Occipital lobe (tissue), 2 donors: Measurements from ENCODE around the gene PEA15. TPM values are rescaled to one million over a fixed set of nuclear protein-coding genes. Genes with fewer than 3 reads are reported as not detected.

Experiments used
- DNase-seq: peaks from one replicate; lab custom pipeline; 2025; lab: John Stamatoyannopoulos, UW
- total RNA-seq: library from RNA; depleted of rRNA; stranded (reverse); fragments of >200 nt; gene quantifications from one replicate; pipeline ENCODE4 v1.2.3, GENCODE V29; 2014

PEA15 gene, protein sequence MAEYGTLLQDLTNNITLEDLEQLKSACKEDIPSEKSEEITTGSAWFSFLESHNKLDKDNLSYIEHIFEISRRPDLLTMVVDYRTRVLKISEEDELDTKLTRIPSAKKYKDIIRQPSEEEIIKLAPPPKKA
- total RNA-seq, result 99.0 TPM

DNA sequence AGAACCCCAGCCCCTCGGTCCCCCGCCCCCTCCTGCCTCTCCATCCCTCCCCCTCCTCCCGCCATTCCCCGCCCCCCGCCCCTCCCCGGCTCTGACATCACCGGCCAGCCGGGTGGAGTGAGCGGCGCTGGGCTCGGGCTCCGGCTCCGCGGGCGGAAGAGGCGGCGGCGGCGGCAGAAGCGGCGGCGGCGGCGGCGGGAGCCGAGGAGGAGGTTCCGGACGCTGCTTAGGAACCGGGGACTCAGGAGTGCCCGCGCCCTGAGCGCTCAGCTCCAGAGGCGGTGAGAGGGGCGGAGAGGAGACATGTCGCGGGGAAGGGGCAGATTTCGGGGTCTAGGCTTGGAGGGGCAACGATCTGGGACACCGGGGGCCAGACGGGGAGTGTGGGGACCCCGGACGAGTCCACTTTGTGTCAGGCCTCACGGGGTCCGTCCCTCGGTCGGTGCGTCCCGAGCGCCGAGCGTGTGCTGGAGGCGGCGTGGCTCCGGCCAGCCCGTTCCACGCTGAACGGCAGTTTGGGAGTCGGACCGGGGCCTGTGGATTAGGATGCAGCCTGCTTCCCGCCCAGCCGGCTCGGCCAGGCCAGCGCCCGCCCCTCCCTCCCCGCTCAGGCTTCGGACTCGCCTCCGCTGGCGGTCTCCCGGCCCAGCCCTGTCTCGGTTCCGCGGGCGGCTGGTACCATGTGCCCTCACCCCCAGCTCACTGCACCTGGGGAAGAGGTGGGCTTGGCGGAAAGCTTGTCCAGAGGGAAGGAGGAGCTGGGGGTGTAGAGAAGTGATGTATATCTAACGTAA, at the start of gene PEA15:
Gene PEA15, plus strand, starts transcription at position 143 of the 794 bp plus-strand sequence. CDS start 6,161 bp downstream, outside the sequence.
- DNase-seq, result peak; percentile 75

DNA sequence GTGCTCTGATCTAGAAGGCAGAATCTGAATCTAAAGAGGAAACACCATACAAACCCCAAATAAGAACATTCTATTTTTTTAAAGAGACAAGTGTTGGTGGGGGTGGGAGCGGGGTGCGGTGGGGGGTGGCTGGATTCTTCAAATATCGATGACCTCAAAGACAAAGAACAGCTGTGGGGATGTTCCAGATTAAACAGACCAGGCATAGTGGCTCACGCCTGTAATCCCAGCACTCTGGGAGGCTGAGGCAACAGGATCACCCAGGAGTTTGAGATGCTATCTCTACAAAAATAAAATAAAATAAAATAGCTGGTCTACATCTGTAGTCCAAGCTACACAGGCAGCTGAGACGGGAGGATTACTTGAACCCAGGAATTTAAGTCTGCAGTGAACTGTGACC, 48.8 kb upstream of the PEA15 start:
- no peak for DNase-seq

DNA sequence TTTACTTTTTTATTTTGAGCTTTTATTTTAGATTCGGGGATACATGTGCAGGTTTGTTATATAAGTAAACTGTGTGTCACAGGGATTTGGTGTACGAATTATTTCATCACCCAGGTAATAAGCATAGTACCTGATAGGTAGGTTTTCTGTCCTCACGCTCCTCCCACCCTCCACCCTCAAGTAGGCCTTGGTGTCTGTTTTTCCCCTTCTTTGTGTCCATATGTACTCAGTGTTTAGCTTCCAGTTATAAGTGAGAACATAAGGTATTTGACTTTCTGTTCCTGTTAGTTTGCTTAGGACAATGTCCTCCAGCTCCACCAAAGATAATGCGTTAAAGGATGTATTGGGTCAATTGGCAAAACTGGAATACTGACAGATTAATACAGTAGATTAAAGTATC, 48.0 kb upstream of the PEA15 start:
- DNase-seq, result no peak

DNA sequence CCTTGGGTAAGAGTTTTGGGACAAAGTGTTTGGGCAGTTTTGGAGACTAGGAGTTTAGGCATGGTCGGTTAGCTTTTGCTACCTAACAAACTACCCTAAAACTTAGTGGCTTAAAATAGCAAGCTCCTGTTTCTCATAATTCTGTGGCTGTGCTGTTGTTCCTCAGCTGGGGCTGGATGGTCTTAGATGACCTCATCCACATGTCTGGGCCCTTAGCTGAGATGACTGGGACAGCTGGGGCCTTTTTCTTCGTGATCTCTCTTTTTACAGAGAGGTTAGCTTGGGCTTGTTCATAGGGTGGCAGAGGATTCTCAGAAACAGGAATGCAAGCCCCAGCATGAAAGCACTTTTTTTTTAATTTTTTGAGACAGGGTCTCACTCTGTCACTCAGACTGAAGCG, 47.2 kb upstream of the PEA15 start:
- DNase-seq, result no peak

DNA sequence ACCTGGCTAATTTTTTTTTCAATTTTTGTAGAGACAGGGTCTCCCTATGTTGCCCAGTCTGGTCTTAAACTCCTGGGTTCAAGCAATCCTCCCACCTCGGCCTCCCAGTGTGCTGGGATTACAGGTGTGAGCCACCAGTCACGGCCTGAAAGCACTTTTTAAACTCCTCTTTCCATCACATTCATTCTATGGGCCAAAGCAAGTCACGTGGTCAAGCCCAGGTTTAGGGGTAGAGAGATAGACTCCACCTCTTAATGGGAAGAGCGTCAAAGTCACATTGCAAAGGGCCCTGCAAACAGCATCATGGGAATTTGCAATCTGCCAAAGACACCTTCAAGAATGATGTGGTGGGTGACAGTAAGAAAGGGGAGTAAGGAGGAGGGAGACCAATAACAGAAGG, 46.6 kb upstream of the PEA15 start:
- DNase-seq, result no peak

DNA sequence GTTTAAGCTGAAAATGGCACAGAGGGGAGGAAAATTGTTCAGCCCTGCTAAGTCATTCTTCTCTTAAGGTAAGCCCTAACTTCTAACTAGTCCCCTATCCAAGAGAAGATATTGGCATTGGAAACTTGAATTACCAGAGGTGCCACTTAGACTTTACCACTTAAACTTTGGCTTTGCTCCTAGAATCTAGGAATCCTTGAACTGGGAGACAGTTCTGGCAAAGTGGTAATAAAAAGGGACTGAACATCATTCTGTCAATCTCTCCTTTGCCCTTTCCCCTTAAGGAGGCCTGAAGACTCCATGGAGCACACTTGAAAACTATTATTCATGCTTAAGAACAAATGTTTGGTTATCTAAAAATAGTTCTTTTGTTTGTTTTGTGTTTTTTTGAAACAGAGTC, 45.3 kb upstream of the PEA15 start:
- DNase-seq, result no peak

DNA sequence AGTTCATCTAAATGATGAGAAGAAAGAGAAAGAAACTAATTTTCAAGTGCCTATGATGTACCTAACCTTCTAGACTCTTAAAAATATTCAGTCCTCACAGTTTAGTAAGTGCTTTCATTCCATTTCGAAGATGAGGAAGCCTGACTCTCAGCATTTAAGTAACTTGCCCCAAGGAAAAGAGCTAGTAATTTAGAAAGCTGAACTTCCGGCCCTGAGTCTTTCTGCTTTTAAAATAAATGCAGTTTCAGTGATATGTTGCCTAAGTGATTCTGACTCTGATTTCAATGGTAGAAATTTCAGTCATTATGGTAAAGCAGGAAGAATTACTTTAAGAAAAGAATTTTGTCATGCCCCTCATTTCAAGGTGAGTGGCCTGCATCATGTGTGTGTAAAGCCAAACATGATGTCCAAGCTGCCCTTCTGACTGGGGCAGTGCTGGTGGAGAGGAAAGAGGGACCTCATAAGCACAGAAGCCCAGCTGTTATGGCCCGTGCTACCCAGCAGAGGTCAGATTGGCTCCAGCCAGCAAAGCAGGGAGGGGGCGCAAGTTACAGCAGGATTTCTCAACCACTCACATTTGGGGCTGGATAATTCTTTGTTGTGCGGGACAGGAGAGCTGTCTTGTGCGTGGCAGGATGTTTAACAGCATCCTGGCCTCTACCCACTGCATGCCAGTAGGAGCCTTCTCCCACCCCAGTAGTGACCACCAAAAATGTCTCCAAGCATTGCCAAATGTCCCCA, 43.0 kb upstream of the PEA15 start:
- DNase-seq, result no peak

DNA sequence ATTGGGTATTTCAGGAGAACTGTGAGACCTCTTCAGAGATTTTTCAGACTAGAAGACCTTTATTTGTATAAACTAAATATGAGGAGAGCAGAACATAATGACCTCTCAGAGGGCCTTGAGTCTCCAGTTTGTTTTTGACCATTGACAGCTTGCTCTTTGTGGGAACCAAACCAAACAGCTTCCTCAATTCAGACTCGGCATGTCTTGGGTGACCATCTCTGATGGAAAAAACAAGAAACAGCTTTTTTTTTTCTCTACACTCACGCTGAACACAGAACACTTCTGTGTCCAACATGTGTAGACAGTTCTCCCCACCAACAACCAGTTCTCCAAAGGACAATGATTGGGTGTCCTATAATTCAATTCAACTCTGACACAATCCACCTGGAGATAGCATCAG, 42.3 kb upstream of the PEA15 start:
- DNase-seq, result no peak

DNA sequence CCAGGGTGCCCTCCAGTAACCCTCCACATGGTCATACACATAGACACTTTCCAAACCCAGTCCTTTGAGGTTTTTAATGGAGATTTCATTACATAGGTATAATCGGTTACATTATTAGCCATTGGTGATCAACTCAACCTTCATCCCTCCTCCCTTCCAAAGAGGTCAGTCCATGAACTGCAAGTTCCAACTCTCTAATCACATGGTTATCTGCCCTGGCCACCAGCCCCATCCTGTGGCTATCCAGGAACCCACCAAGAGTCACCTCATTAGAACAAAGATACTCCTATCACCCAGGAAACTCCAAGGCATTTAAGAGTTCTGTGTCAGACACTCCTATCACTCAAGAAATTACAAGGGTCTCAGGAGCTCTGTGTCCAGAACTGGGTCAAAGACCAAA, 41.6 kb upstream of the PEA15 start:
- no peak for DNase-seq

DNA sequence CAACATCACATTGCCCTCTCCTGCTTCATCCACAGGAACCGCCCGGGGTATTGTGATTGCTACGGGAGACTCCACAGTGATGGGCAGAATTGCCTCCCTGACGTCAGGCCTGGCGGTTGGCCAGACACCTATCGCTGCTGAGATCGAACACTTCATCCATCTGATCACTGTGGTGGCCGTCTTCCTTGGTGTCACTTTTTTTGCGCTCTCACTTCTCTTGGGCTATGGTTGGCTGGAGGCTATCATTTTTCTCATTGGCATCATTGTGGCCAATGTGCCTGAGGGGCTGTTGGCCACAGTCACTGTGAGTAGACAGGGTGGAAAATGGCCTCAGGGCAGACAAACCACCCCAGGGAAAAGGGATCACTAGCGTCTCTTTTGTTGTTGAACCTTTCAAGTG, 41.1 kb upstream of the PEA15 start:
- no peak for DNase-seq

DNA sequence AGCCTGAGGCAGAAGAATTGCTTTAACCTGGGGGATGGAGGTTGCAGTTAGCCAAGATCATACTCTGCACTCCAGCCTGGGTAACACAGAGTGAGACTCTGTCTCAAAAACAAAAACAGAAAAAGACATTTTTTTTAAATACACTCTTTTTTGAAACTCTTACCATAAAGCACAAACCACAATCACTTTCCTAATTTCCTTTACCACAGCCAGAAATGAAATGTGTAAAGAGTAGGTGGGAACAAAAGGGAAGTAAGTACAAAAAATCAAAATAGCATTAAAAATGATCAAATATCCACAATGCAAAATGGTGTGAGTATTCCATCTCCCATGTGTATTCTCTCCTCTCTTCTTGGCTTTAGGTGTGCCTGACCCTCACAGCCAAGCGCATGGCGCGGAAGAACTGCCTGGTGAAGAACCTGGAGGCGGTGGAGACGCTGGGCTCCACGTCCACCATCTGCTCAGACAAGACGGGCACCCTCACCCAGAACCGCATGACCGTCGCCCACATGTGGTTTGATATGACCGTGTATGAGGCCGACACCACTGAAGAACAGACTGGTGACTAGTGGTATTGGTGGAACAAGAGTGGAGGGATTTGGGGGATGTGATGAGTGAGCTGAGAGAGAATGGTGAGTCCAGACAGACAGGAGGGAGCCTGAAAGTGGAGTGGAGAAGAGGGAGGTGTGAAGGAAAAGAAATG, 38.9 kb upstream of the PEA15 start:
- DNase-seq, result peak; percentile 22

DNA sequence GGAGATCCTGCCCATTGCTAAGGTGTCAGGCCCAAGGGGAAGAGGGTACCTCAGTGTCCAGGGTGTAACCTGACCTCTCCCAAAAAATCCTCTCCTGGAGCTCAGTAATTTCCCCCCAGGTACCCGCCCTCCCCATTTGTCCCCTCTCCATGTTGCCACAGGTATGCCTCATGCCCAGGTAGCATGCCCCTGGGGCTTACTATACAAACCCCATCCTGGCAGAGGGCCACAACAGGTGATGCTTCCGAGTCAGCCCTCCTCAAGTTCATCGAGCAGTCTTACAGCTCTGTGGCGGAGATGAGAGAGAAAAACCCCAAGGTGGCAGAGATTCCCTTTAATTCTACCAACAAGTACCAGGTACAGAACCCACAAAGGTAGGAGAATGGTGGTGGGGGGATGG, 38.1 kb upstream of the PEA15 start:
- no peak for DNase-seq

DNA sequence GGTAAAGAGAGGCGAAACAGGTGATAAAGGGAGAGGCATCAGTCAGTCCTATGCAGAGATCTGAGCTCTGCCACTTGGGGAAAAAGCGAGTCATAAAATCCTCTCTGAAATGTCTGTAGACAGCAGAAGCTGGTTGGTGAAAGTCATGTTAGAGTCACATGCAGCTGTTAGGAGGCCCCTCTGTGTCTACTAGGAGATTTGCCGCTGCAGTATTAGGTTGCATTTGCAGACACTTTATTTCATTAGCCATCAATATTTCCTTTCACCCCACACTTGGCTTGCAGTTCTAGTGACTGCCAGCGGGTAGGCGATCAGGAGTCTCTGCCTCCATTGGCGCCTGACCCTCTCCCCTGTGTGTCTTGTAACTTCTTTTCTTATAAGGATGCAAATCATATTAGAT, 37.6 kb upstream of the PEA15 start:
- no peak for DNase-seq

DNA sequence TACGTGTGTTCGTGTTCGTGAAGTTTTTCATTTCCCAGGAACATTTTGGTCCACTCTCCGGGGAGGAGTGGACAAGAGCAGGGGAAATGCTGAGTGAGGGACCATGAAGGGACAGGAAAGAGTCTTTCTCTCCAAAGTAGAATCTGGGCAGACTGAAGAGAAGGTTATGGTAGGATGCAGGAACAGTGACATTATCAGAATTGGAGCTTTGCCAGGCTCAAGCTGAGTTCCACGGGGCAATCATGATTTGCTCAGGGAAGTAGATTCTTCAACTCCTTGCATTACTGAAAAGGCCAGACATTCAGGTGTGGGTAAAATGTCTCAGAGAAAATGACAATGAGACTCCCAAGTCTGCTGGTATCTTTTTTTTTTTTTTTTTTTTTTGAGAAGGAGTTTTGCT, 37.2 kb upstream of the PEA15 start:
- DNase-seq, result no peak

DNA sequence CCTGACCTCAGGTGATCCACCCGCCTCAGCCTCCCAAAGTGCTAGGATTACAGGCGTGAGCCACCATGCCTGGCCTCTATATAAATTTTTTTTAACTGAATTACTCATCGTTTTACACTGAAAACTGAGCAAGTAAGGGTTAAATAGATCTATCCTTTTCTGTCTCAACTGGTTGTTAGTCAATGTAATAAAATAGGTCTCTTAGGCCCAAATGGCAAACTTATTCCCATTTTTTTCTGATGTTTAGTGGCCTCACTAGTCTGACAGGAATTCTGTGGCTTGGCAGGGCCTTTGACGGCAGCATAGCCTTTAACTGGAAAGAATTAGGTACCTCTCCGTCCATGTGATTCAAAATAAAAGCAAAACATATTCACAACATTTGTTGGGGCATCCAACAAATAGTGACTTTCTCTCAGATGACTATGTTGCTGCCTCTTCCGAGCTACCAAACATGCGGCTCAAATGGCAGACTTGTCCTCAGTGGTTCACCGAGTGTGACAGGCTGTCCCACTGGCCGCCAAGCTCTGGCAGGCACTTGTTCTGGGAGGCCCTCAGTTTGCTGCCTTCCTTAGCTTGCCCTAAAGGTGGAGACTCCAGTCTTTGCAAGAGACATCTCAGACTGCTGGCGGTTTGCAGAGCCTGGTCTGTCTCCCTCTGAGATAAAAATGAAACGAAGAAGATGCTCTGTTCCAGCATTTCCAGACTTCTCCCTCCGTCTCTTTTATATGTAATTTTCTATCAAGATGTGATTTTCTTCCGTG, 36.4 kb upstream of the PEA15 start:
- DNase-seq, result no peak

DNA sequence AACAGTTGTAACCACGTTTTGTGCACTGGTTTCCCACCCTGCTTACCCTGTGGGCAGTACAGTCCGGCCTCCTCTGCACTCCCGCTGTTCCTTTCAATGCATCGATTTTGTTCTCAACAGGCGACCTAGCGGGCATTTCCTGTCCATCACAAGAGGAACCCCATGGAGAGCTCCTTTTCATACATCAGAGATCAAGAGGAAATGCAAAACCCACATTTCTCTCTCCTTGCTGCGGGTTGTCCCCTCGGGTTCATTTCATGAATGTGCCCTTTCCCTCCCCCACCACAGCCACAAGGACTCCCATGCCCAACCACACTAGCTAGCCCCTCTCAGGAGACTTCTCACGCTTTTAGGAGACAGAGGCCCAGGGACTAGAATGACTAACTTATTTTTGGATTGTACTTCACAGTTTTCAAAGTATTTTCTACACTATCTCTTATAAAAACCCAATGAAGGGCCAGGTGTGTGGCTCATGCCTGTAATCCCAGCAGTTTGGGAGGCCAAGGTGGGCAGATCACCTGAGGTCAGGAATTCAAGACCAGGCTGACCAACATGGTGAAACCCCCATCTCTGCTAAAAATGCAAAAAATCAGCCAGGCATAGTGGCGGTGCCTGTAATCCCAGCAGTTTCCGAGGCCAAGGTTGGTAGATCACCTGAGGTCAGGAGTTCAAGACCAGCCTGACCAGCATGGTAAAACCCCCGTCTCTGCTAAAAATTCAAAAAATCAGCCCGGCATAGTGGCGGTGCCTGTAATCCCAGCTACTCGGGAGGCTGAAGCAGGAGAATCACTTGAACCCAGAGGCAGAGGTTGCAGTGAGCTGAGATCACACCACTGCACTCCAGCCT, 35.4 kb upstream of the PEA15 start:
- DNase-seq, result no peak

DNA sequence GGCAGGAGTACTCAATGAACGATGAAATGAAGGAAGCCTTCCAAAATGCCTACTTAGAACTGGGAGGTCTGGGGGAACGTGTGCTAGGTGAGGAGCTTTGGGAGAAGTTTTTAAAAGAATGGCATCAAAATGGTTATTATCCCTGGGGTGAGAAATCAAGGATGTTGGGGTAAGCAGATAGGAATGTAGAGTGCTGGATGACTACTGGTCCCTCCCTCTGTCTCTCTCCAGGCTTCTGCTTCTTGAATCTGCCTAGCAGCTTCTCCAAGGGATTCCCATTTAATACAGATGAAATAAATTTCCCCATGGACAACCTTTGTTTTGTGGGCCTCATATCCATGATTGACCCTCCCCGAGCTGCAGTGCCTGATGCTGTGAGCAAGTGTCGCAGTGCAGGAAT, 33.8 kb upstream of the PEA15 start:
- DNase-seq, result no peak

DNA sequence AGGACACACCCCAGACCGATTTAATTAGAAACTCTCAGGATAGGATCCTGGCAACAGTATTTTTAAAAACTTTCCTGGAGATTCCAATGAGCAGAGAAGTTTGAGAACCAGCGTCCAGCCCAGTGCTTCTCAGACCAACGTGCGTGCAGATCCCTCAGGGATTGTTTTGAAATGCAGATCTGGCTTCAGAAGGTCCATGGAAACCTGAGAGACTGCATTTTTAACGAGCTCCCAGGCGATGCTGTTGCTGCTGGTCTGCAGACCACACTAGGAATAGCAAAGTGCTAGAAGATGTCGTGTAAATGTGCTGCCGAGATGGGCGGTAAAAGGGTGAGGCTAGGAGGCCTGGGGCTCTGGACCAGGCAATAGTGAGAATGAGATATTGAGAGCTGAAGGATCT, 33.2 kb upstream of the PEA15 start:
- DNase-seq, result no peak

DNA sequence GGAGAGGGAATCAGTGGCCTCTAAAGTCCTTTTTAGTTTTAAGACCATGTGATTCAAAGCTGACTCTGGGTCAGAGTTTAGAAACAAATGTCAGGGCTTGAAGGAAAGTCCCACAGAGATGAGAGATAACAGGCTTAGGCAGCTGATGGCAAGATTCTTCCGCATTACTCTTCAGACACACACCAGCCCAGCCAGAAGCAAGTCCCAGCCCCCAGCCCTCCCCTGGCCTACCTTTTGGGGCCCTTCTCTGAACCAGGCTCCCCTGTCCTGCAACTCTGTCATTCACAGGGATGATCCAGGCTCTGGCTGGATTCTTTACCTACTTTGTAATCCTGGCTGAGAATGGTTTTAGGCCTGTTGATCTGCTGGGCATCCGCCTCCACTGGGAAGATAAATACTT, 28.0 kb upstream of the PEA15 start:
- no peak for DNase-seq

DNA sequence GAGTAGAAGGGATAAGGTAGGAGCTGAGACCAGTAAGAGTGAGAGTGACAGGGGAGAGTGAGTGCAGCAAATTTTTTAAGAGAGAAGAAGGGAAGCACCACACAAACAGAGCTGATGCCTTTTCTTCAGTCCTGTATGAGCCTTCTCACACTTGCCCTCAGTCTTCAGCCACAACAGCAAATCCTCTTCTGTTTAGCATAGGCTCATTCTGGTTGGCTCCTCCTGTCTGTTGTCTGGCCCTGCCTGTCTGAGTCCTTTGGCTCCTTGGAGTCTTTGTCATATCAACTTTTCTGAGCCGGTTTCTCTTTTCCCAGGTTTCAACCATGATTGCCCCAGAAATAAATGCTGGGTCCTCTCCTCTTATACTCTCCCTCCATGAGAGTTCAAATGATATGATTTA, 27.5 kb upstream of the PEA15 start:
- DNase-seq, result no peak

DNA sequence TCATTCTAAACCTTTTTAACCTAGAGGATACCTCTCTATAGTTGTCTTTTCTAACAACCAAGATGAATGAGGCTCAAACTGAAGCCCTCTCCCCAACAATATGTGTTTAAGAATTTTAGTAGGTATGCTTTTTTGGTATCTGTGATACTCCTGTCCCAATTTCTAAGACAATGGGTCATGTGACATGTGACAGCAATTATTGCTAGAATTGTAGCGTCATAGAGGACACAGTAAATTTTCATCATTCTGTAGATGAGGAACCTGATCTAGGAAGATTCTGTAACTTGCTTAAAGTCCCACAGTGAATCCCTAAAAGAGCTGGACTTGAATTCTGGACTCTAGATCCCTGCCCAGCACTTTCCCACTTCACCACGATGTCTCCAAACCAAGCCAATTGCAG, 26.5 kb upstream of the PEA15 start:
- no peak for DNase-seq
